ENCODE results near the gene RPS6KA5. TPM values are rescaled to one million over a fixed set of nuclear protein-coding genes. Genes with fewer than 3 reads are reported as not detected.

The RPS6KA5 gene
- total RNA-seq, 3 donors from 2014 or later: 4.8 to 19.2 (median 11.8) TPM

GRCh38 chr14:90903101-90903500, 157.3 kb downstream of the RPS6KA5 start:
- DNase-seq (ENCODE audit: low spot score in 2 of 2): peak in 1 of 2 donors; percentile 36
- intact Hi-C loops (cut with DNase I; ENCODE audit: low total_unique reads): no loop called here
- Histone ChIP-seq H3K4me1 (no peaks in the 10 kb centered on the region), H3K4me3 (no peak overlapping the region), H3K27me3 (no peaks in the 10 kb centered on the region), H3K27ac (no peak overlapping the region), H3K36me3 (no peaks in the 10 kb centered on the region), H3K9me3 (no peaks in the 10 kb centered on the region)
- TF ChIP-seq POLR2A (IDR thresholded peaks at IDR 0.05) (no peak), CTCF (IDR thresholded peaks at IDR 0.05) (peak; percentile 34 to 75 (median 75))

GRCh38 chr14:90900476-90901083, 159.9 kb downstream of the RPS6KA5 start:
- no peak overlapping the region for H3K4me3 ChIP-seq
- H3K27ac ChIP-seq: no peak overlapping the region
- no peaks in the 10 kb centered on the region for H3K4me1 ChIP-seq
- no peaks in the 10 kb centered on the region for H3K27me3 ChIP-seq
- H3K9me3 ChIP-seq: no peaks in the 10 kb centered on the region
- TF ChIP-seq POLR2AphosphoS5 (IDR thresholded peaks at IDR 0.05): no peak
- TF ChIP-seq CTCF (IDR thresholded peaks at IDR 0.05): no peak
- TF ChIP-seq POLR2A (IDR thresholded peaks at IDR 0.05): no peak
- no peaks in the 10 kb centered on the region for H3K36me3 ChIP-seq
- intact Hi-C loops (cut with DNase I; ENCODE audit: low total_unique reads): no loop called here
- no peak for DNase-seq (ENCODE audit: low spot score in 2 of 2)

- H3K9me3 ChIP-seq: no peaks in the 10 kb centered on the region
- DNase-seq (ENCODE audit: low spot score in 2 of 2): no peak
- no peak overlapping the region for H3K27ac ChIP-seq
- H3K4me1 ChIP-seq: no peaks in the 10 kb centered on the region
- intact Hi-C loops (cut with DNase I; ENCODE audit: low total_unique reads): no loop called here
- no peak for TF ChIP-seq POLR2A (IDR thresholded peaks at IDR 0.05)
- TF ChIP-seq CTCF (IDR thresholded peaks at IDR 0.05): no peak
- no peak for TF ChIP-seq POLR2AphosphoS5 (IDR thresholded peaks at IDR 0.05)
- no peaks in the 10 kb centered on the region for H3K36me3 ChIP-seq
- H3K27me3 ChIP-seq: no peaks in the 10 kb centered on the region
- no peak overlapping the region for H3K4me3 ChIP-seq
Measured at GRCh38 chr14:90897022-90897421, 163.4 kb downstream of the RPS6KA5 start.

GRCh38 chr14:90894241-90894640, 166.2 kb downstream of the RPS6KA5 start:
- TF ChIP-seq CTCF (IDR thresholded peaks at IDR 0.05): no peak
- TF ChIP-seq POLR2AphosphoS5 (IDR thresholded peaks at IDR 0.05): no peak
- TF ChIP-seq POLR2A (IDR thresholded peaks at IDR 0.05): no peak
- intact Hi-C loops (cut with DNase I; ENCODE audit: low total_unique reads): no loop called here
- H3K27ac ChIP-seq: no peak overlapping the region
- no peaks in the 10 kb centered on the region for H3K4me1 ChIP-seq
- H3K27me3 ChIP-seq: no peaks in the 10 kb centered on the region
- H3K9me3 ChIP-seq: no peaks in the 10 kb centered on the region
- DNase-seq (ENCODE audit: low spot score in 2 of 2): no peak
- H3K36me3 ChIP-seq: no peaks in the 10 kb centered on the region
- H3K4me3 ChIP-seq: no peak overlapping the region

GRCh38 chr14:90893510-90893909, 166.9 kb downstream of the RPS6KA5 start:
- intact Hi-C loops (cut with DNase I; ENCODE audit: low total_unique reads): no loop called here
- Histone ChIP-seq H3K36me3 (no peaks in the 10 kb centered on the region), H3K4me1 (no peaks in the 10 kb centered on the region), H3K27me3 (no peaks in the 10 kb centered on the region), H3K27ac (no peak overlapping the region), H3K9me3 (no peaks in the 10 kb centered on the region), H3K4me3 (no peak overlapping the region)
- TF ChIP-seq POLR2AphosphoS5 (IDR thresholded peaks at IDR 0.05) (no peak), CTCF (IDR thresholded peaks at IDR 0.05) (no peak), POLR2A (IDR thresholded peaks at IDR 0.05) (no peak)
- DNase-seq (ENCODE audit: low spot score in 2 of 2): no peak

Measured in breast epithelium (tissue), 4 donors.